HL-60 (cell line): ENCODE results near the gene PEF1.

ENCODE experiments used
- CTCF ChIP-seq: IDR thresholded peaks from one replicate; pipeline ENCODE4 v1.5.1; 2011; ENCODE audit warnings: low read length, control low read depth, inconsistent platforms; ENCODE audit not compliant: insufficient read depth
- GABPA ChIP-seq: IDR thresholded peaks from 2 replicates; pipeline ENCODE4 v1.6.1; 2012; ENCODE audit warnings: low read depth
- POLR2AphosphoS5 ChIP-seq: IDR thresholded peaks from 2 replicates; pipeline ENCODE4 v1.6.1; 2012; ENCODE audit warnings: low read depth
- SPI1 ChIP-seq: IDR thresholded peaks from 2 replicates; pipeline ENCODE4 v1.6.1; 2012; ENCODE audit warnings: low read depth, mild to moderate bottlenecking, borderline replicate concordance

GRCh38 chr1:31637915-31638673 lies 6.6 kb downstream of the PEF1 start:
- TF ChIP-seq CTCF (no peak), POLR2AphosphoS5 (no peak), GABPA (no peak), SPI1 (no peak)
